ENCODE data around the gene TRIM62.

- TF ChIP-seq CTCF (IDR thresholded peaks at IDR 0.05) (no peak), EP300 (IDR thresholded peaks at IDR 0.05) (no peak), POLR2A (IDR thresholded peaks at IDR 0.05) (no peak)
These were observed 58.6 kb downstream of the TRIM62 start for GRCh38 chr1:33123266-33123665.

Measured in ovary (tissue), 3 donors.